HepG2 (cell line): ENCODE measurements around the gene SECTM1. TPM values are rescaled to one million over a fixed set of nuclear protein-coding genes. Genes with fewer than 3 reads are reported as not detected.

Experiments used
- ARNTL ChIP-seq: sonication (generic); formaldehyde crosslinking; IDR thresholded peaks from 2 replicates; pipeline ENCODE4 v1.4.0; 2020; ENCODE audit warnings: mild to moderate bottlenecking, missing genetic modification reagents
- FOSL1 ChIP-seq: sonication (generic); formaldehyde crosslinking; IDR thresholded peaks from 2 replicates; pipeline ENCODE4 v1.9.0; 2021; ENCODE audit warnings: missing genetic modification reagents, borderline replicate concordance
- GPBP1L1 ChIP-seq: sonication (generic); formaldehyde crosslinking; IDR thresholded peaks from 2 replicates; pipeline ENCODE4 v1.5.0; 2020; ENCODE audit warnings: mild to moderate bottlenecking, missing genetic modification reagents
- KMT2A ChIP-seq: sonication (generic); formaldehyde crosslinking; IDR thresholded peaks from 2 replicates; pipeline ENCODE4 v1.4.0; 2020; ENCODE audit warnings: missing genetic modification reagents
- PAXIP1 ChIP-seq: sonication (generic); formaldehyde crosslinking; conservative IDR thresholded peaks from 2 replicates; pipeline ENCODE4 v1.4.0; 2020; ENCODE audit warnings: mild to moderate bottlenecking, missing genetic modification reagents, moderate library complexity
- PHF5A ChIP-seq: IDR thresholded peaks from one replicate; pipeline ENCODE4 v1.6.1; 2018; ENCODE audit warnings: low read depth, missing genetic modification reagents; ENCODE audit not compliant: unreplicated experiment
- POLR2AphosphoS5 ChIP-seq: IDR thresholded peaks from 2 replicates; pipeline ENCODE4 v1.6.1; 2012; ENCODE audit warnings: low read depth, low read length
- RCOR2 ChIP-seq: IDR thresholded peaks from 2 replicates; pipeline ENCODE4 v1.6.1; 2016; ENCODE audit warnings: missing biosample characterization, missing genetic modification reagents
- REXO4 ChIP-seq: sonication (generic); formaldehyde crosslinking; IDR thresholded peaks from 2 replicates; pipeline ENCODE4 v1.8.0; 2022; ENCODE audit warnings: missing genetic modification reagents, mild to moderate bottlenecking, borderline replicate concordance
- RFX1 ChIP-seq: fragments of 450-650 bp; IDR thresholded peaks from 2 replicates; pipeline ENCODE4 v1.6.1; 2017
- ZBTB49 ChIP-seq: sonication (generic); formaldehyde crosslinking; IDR thresholded peaks from 2 replicates; pipeline ENCODE4 v1.4.0; 2020; ENCODE audit warnings: missing genetic modification reagents, borderline replicate concordance
- ZMYM2 ChIP-seq: sonication (generic); formaldehyde crosslinking; IDR thresholded peaks from 2 replicates; pipeline ENCODE4 v1.8.0; 2022; ENCODE audit warnings: mild to moderate bottlenecking, missing genetic modification reagents
- ZNF83 ChIP-seq: sonication (generic); formaldehyde crosslinking; IDR thresholded peaks from 2 replicates; pipeline ENCODE4 v1.4.0; 2020; ENCODE audit warnings: missing genetic modification reagents, mild to moderate bottlenecking, borderline replicate concordance
- ZZZ3 ChIP-seq: sonication (generic); formaldehyde crosslinking; IDR thresholded peaks from 2 replicates; pipeline ENCODE4 v1.4.0; 2020; ENCODE audit warnings: missing genetic modification reagents, mild to moderate bottlenecking, borderline replicate concordance
- polyA plus RNA-seq, 8 experiments: library from polyadenylated mRNA; depleted of rRNA in 3 of 8; stranded (reverse) in 7 of 8; unstranded in 1 of 8; fragments of >200 nt; fragmentation: Illumina TruSeq in 4 of 8; extraction: Trizol in 4 of 8; gene quantifications; 2 replicates each; pipeline versions ENCODE4 v1.2.1 to v1.2.3, GENCODE V29; 2011 to 2016; ENCODE audit warnings: low read depth in 4 of 8, missing spikeins in 1 of 8, mixed read lengths in 1 of 8; ENCODE audit not compliant: insufficient read depth in 1 of 8
- total RNA-seq, 5 experiments: library from RNA; depleted of rRNA; stranded (reverse); fragments of >200 nt; fragmentation: Illumina TruSeq; extraction: Trizol; gene quantifications; 2 replicates each; pipeline ENCODE4 v1.2.3, GENCODE V29; 2016; ENCODE audit warnings: low read depth in 1 of 5

Gene SECTM1
- total and polyA plus RNA-seq, 2 of the 13 experiments (the other 11 are each of a cell fraction or from before 2014, with no cell fraction given) = 3.5 to 5.3 TPM

GRCh38 chr17:82273327-82274133, 60.0 kb downstream of the SECTM1 start, which contains the start of gene CSNK1D (continued):
- TF ChIP-seq ZBTB49 (CRISPR knock-in tag) (no peak), REXO4 (CRISPR knock-in tag) (no peak), KMT2A (CRISPR knock-in tag) (peak; percentile 63; the same call in 1 of the 2 replicates), PHF5A (CRISPR knock-in tag) (peak; percentile 36), ZMYM2 (no peak), ZNF83 (CRISPR knock-in tag) (peak; percentile 23; the same call in 1 of the 2 replicates), PAXIP1 (CRISPR knock-in tag) (peak; percentile 73), RFX1 (peak; percentile 29; the same call in 1 of the 2 replicates), ZZZ3 (CRISPR knock-in tag) (peak; percentile 100), POLR2AphosphoS5 (peak; percentile 89), FOSL1 (CRISPR knock-in tag) (no peak), ARNTL (CRISPR knock-in tag) (peak; percentile 92), GPBP1L1 (no peak), RCOR2 (CRISPR knock-in tag) (no peak)
